Retinal pigment epithelial cell (primary cell): ENCODE data around the gene PEX26.

Experiments
- DNase-seq: peaks from one replicate; pipeline ENCODE4 v3.0.0-alpha.2; 2010; ENCODE audit warnings: low read depth
- H3K4me3 ChIP-seq: 2 replicates; pipeline ENCODE4 v1.5.1; 2011; ENCODE audit warnings: mild to moderate bottlenecking, low read length, control low read depth, moderate library complexity
- TF ChIP-seq, protein P1 (sequence below): conservative IDR thresholded peaks from 2 replicates; pipeline ENCODE4 v1.5.1; 2011; ENCODE audit warnings: low read depth, low read length, control low read depth, inconsistent platforms

Gene PEX26

DNA sequence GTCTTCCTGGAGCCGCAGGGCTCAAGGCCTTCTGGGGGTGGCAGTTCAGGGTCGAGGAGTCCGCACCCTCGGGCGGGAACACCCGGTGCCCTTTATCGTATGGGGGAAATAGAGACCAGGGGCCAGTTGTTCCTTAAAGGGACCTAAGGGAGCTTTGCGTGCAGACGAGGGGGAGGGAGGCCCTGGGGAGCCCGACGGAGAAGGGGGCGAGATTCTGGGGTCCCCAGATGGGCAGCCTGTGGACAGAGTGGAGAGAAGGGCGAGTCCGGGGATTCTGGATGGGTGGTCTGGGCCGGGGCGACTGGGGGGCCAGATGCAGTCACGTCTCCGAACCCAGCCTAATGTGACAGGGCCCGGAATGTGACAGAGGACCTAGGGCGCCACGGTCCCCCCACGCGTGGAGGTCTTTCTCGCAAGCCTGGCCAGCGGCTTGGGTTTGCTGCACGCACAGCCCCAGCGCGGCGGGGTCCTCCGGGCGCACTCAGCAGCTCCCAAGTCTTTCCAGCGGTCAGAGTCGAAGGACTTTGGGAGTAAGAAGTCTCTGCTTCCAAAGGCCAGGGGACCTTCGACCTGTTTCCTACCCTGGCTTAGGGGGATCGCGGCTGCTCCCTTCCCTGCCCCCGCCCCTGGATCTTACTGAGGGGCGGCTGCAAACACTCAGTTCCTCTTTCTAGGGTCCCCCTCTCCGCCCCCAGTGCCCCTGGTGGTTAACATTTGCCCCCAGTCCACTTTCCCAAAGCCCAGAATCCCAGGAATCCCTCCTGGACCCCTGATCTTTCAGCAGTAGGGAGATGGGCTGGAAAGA, 33.4 kb downstream of the PEX26 start:
- TF ChIP-seq, protein P1, sequence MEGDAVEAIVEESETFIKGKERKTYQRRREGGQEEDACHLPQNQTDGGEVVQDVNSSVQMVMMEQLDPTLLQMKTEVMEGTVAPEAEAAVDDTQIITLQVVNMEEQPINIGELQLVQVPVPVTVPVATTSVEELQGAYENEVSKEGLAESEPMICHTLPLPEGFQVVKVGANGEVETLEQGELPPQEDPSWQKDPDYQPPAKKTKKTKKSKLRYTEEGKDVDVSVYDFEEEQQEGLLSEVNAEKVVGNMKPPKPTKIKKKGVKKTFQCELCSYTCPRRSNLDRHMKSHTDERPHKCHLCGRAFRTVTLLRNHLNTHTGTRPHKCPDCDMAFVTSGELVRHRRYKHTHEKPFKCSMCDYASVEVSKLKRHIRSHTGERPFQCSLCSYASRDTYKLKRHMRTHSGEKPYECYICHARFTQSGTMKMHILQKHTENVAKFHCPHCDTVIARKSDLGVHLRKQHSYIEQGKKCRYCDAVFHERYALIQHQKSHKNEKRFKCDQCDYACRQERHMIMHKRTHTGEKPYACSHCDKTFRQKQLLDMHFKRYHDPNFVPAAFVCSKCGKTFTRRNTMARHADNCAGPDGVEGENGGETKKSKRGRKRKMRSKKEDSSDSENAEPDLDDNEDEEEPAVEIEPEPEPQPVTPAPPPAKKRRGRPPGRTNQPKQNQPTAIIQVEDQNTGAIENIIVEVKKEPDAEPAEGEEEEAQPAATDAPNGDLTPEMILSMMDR = no peak
- H3K4me3 ChIP-seq = peak overlapping the region; percentile 51
- no peak for DNase-seq

DNA sequence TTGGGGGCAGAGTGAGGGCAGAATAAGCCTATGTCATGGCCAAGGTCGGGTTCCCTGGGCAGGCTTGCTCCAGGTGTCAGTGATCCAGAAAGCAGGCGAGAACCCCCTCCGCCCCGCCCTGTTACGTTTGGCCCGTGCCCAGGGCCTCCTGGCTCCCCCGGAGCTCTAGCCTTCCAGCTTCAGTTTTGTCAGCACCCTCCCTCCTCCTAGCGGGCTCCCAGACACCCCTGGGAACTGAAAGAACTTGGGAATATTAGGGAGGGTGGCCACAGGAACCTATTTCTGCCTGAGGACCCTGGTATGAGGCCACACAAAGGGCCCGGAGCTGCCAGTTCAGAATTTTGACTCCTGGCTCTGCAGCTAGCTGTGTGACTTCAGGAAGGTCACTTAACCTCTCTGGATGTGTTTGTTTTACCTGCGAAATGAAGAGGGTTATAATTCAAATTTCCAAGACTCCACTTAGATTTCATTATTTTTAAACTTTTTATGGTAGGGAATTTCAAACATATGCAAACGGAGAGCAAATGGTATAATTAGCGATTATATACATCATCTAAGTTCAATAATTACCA, 34.1 kb downstream of the PEX26 start:
- TF ChIP-seq, protein P1 = no peak
- no peak overlapping the region for H3K4me3 ChIP-seq
- DNase-seq = no peak

DNA sequence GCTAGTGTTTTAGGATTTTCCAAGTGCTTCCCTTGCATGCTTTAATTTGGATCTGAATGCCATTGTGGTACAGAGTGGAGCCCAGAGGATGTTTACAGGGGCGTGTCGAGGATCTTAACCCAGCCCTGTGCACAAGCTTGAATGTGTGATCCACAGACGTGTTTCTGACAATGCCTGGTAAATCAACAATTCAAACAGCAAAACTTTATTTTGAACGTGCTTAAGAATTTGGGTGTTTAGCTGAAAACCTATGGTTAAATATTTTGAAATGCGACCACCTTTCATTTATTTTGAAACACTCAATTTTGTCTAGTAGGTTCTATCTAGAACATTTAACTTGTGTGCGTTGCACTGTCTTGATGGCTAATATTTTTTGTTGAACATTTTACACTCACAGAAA, 34.6 kb downstream of the PEX26 start:
- TF ChIP-seq, protein P1 = no peak
- DNase-seq = no peak
- H3K4me3 ChIP-seq = no peak overlapping the region

DNA sequence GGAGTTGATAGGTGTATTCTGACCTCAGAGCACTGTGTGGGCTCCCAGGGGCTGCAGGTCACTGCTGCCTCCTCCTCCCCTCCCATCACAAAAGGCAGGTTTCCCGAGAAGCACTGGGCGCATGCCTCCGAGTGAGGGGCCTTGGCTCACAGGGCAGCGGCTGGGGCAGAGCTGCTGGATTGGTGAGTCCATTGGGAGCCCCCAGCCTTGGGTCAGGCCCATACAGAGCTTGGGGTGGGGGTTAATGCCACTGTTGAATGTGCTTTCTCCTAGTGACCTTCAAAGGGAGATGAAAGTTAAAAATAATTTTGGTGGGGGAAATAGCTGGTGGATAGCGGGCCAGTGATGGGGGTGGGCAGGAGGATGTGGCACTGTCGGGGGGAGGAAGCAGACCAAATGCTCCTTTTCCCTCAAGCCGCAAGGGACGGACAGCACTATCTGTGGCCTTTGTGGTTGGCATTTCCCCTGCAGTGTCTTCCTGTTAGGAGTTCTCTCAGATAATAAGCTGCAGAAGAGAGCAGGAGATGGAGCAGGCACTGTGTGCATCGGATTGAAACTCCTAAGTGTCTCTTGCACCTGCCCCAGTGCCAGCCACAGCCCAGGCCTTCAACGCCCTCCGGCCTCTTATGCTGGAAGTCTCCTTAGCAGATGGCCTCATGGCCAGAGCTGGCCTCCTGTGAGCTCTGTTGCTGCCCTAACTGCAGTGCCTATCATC, 36.0 kb downstream of the PEX26 start:
- no peak for DNase-seq
- TF ChIP-seq, protein P1 = no peak
- no peak overlapping the region for H3K4me3 ChIP-seq

DNA sequence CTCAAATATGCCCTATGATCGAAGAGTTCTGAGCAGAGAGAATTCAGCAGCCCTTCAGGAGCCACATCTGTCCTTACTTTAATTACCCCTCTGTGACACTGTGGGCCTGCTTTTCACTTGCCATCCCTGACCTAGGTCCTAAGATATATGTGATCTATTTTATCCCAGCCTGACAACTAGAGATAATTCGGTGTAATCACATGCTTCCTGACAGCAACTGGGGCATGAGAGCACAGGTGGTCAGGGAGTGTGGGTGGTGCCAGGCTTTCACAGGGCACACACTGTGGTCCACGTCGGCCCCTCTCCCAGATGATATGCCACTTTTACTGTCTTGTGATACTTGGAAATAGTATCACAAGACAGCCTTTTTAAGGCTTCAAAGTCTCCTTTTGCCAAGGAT, 36.7 kb downstream of the PEX26 start:
- DNase-seq = no peak
- no peak overlapping the region for H3K4me3 ChIP-seq
- TF ChIP-seq, protein P1 = no peak

DNA sequence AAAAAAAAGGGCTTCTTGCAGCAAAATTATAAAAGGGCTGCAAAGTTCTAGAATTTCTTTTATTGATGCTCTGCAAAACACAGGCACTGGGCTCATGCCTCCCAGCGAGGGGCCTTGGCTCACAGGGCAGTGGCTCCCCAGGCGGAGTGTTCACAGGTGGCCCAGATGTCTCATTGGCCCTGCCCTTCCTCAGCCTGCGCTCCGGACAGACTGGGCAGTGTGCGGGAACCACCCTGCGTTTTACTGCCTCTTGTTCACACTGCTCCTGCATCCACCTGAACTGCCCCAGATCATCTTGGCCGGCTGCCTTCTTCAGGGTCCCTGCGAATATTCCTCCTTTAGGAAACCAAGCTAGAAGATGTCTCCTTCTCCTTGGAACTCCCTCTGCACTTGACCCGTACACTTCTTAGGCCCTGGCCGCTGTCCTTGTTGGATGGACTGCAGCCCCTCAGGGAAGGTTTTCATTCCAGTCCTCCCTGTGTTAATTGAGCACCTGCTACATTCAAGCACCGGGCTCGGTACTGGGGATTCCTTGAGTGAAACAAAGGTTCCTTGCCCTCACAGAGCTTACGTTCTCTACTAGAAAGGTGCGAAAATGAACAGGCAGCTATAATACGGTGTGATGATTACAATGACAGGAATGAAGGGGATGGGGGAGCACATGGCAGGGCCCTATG, 37.3 kb downstream of the PEX26 start:
- no peak for DNase-seq
- H3K4me3 ChIP-seq = no peak overlapping the region
- TF ChIP-seq, protein P1 = no peak
